ENCODE data around the gene CCPG1. TPM values are rescaled to one million over a fixed set of nuclear protein-coding genes. Genes with fewer than 3 reads are reported as not detected.
A peak's percentile ranks its signal among the peaks of the same experiment; 100 is the strongest.

Gene CCPG1
- total RNA-seq, 1 donor from 2014 or later: 31.5 TPM

- no peaks in the 10 kb centered on the region for H3K9me3 Mint-ChIP-seq (ENCODE audit: unreplicated experiment)
- H3K4me3 Mint-ChIP-seq (ENCODE audit: unreplicated experiment): no peak overlapping the region
- peaks cover 10% of the 10 kb centered on the region for H3K4me1 Mint-ChIP-seq (ENCODE audit: unreplicated experiment)
- H3K27me3 Mint-ChIP-seq (ENCODE audit: unreplicated experiment): peaks cover 1% of the 10 kb centered on the region
- no peaks in the 10 kb centered on the region for H3K36me3 Mint-ChIP-seq (ENCODE audit: low read depth, unreplicated experiment)
- H3K27ac Mint-ChIP-seq (ENCODE audit: unreplicated experiment): no peak overlapping the region
- DNase-seq (ENCODE audit: low spot score): no peak
- TF ChIP-seq CTCF (IDR thresholded peaks at IDR 0.05; ENCODE audit: unreplicated experiment): no peak
Observed at GRCh38 chr15:55320963-55321362, 87.2 kb downstream of the CCPG1 start.

- H3K4me3 Mint-ChIP-seq (ENCODE audit: unreplicated experiment): no peak overlapping the region
- no peak for DNase-seq (ENCODE audit: low spot score)
- H3K27ac Mint-ChIP-seq (ENCODE audit: unreplicated experiment): no peak overlapping the region
- no peaks in the 10 kb centered on the region for H3K9me3 Mint-ChIP-seq (ENCODE audit: unreplicated experiment)
- peaks cover 13% of the 10 kb centered on the region for H3K4me1 Mint-ChIP-seq (ENCODE audit: unreplicated experiment)
- H3K27me3 Mint-ChIP-seq (ENCODE audit: unreplicated experiment): peaks cover 1% of the 10 kb centered on the region
- no peak for TF ChIP-seq CTCF (IDR thresholded peaks at IDR 0.05; ENCODE audit: unreplicated experiment)
- H3K36me3 Mint-ChIP-seq (ENCODE audit: low read depth, unreplicated experiment): no peaks in the 10 kb centered on the region
Observed at GRCh38 chr15:55320238-55320550, 88.0 kb downstream of the CCPG1 start.

- H3K36me3 Mint-ChIP-seq (ENCODE audit: low read depth, unreplicated experiment): no peaks in the 10 kb centered on the region
- peaks cover 1% of the 10 kb centered on the region for H3K27me3 Mint-ChIP-seq (ENCODE audit: unreplicated experiment)
- no peaks in the 10 kb centered on the region for H3K9me3 Mint-ChIP-seq (ENCODE audit: unreplicated experiment)
- H3K4me3 Mint-ChIP-seq (ENCODE audit: unreplicated experiment): peak overlapping the region; percentile 95
- DNase-seq (ENCODE audit: low spot score): no peak
- no peak for TF ChIP-seq CTCF (IDR thresholded peaks at IDR 0.05; ENCODE audit: unreplicated experiment)
- peak overlapping the region; percentile 30 for H3K27ac Mint-ChIP-seq (ENCODE audit: unreplicated experiment)
- peaks cover 13% of the 10 kb centered on the region for H3K4me1 Mint-ChIP-seq (ENCODE audit: unreplicated experiment)
Observed at GRCh38 chr15:55319537-55320237, 88.5 kb downstream of the CCPG1 start.

GRCh38 chr15:55318588-55319494, 89.3 kb downstream of the CCPG1 start, which contains the start of the genes PIGB and PIGBOS1:
PIGB (plus strand) TSS chr15:55319222; CDS start chr15:55319251, 29 bp downstream.
PIGBOS1 (minus strand) TSS chr15:55319123; CDS start chr15:55317792, 1,331 bp downstream.
- peak within 1 kb of the TSS; percentile 99 for H3K27ac Mint-ChIP-seq (ENCODE audit: unreplicated experiment)
- peaks cover 1% of the 10 kb centered on the region for H3K27me3 Mint-ChIP-seq (ENCODE audit: unreplicated experiment)
- H3K4me3 Mint-ChIP-seq (ENCODE audit: unreplicated experiment): peak within 1 kb of the TSS; percentile 95
- TF ChIP-seq CTCF (IDR thresholded peaks at IDR 0.05; ENCODE audit: unreplicated experiment): no peak
- peaks cover 17% of the 10 kb centered on the region for H3K4me1 Mint-ChIP-seq (ENCODE audit: unreplicated experiment)
- peak; percentile 79 for DNase-seq (ENCODE audit: low spot score)
- H3K9me3 Mint-ChIP-seq (ENCODE audit: unreplicated experiment): no peaks in the 10 kb centered on the region
- no peaks in the 10 kb centered on the region for H3K36me3 Mint-ChIP-seq (ENCODE audit: low read depth, unreplicated experiment)

Small RNAs within 50 kb of the gene (microRNA-seq; reads per million reads assigned to microRNA genes)
- 64.6 reads per million, percentile 79 among the genes with 10 or more reads in this experiment for gene MIR628 (ENCODE audit: unreplicated experiment)

Other genes starting within 250 kb of the CCPG1 start
- 58.0 TPM for gene RSL24D1, start 211.4 kb downstream of the CCPG1 start, total RNA-seq (ENCODE audit: unreplicated experiment)
- 19.4 TPM for gene RAB27A, start 118.5 kb downstream of the CCPG1 start, total RNA-seq (ENCODE audit: unreplicated experiment)
- gene PIGBOS1, start 89.2 kb downstream of the CCPG1 start, total RNA-seq (ENCODE audit: unreplicated experiment): 15.4 TPM
- gene PIGB, start 89.1 kb downstream of the CCPG1 start, total RNA-seq (ENCODE audit: unreplicated experiment): 12.7 TPM
- 1.4 TPM for gene PIERCE2, start 136 bp upstream of the CCPG1 start, total RNA-seq (ENCODE audit: unreplicated experiment)
- gene DNAAF4, start 99.9 kb upstream of the CCPG1 start, total RNA-seq (ENCODE audit: unreplicated experiment): 5.6 TPM
- 1.5 TPM for gene PYGO1, start 180.0 kb upstream of the CCPG1 start, total RNA-seq (ENCODE audit: unreplicated experiment)